ENCODE results near the gene LIFR. TPM values are rescaled to one million over a fixed set of nuclear protein-coding genes. Genes with fewer than 3 reads are reported as not detected.

The LIFR gene
- total RNA-seq, 1 donor from 2014 or later, result 10.0 TPM

DNA sequence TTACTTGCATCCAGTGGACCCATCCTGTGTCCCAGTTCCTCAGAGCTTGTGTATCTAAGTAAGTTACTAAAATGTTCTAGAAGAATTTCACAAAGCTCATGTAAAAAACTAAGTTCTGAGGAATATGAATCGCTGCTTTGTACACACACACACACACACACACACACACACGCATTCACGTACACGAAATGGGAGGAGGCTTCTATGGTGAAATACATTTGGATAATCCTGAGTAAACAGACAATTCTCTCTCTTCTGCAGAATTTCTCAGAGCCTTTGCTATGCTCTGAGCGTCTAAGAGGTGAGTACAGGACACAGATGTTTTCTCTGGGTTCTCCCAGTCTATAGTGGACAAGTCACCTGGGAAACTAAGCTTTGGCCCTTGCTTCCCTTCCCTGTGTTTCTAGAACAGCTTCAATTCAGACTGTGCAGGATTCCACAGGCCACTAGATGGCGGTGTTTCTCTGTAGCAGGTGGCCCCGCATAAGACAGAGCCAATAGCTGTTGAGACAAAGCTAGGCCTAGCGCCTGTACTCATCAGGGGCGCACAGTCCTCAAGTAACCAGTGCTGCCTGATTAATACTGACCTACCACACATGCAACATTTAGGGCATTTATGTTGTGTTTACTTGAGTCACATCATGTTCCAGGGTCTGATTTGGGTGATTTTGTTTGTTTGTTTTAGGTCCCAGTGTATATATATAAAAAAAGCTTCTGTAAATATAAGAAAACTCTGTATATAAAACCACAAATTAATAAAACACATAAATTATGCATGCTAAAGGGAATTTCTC is 114.8 kb downstream of the LIFR start:
- H3K36me3 ChIP-seq (ENCODE audit: control insufficient read depth, insufficient read depth, low read length), result no peaks in the 10 kb centered on the region
- FAIRE-seq (peak; percentile 97), DNase-seq (ENCODE audit: low read depth) (peak; percentile 80)
- TF ChIP-seq, protein P1, sequence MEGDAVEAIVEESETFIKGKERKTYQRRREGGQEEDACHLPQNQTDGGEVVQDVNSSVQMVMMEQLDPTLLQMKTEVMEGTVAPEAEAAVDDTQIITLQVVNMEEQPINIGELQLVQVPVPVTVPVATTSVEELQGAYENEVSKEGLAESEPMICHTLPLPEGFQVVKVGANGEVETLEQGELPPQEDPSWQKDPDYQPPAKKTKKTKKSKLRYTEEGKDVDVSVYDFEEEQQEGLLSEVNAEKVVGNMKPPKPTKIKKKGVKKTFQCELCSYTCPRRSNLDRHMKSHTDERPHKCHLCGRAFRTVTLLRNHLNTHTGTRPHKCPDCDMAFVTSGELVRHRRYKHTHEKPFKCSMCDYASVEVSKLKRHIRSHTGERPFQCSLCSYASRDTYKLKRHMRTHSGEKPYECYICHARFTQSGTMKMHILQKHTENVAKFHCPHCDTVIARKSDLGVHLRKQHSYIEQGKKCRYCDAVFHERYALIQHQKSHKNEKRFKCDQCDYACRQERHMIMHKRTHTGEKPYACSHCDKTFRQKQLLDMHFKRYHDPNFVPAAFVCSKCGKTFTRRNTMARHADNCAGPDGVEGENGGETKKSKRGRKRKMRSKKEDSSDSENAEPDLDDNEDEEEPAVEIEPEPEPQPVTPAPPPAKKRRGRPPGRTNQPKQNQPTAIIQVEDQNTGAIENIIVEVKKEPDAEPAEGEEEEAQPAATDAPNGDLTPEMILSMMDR (IDR thresholded peaks at IDR 0.05; ENCODE audit: insufficient read depth, low read length, severe bottlenecking), result peak; percentile 94
- no peaks in the 10 kb centered on the region for H3K27me3 ChIP-seq (ENCODE audit: control insufficient read depth, insufficient read depth, low read length)
- no peak overlapping the region for H3K4me3 ChIP-seq (ENCODE audit: low read depth, low read length)

DNA sequence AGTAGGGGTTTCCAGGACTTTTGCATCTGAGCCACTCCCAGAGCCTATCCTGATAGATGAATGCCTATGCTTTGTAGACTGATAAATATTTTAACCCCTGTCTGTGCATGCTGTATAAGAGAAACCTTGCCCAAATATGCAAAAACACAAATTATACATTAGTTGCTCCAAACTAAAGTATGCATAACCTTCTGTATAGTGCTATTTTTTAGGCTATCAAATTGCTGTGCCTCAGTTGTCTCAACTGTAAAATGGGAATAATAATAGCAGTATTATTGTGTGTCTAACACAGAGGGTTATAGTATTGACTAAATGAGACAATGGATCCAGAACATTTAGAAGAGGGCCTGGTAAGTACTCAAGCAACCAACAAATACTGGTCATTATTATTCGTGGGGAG is 117.7 kb downstream of the LIFR start:
- no peak overlapping the region for H3K4me3 ChIP-seq (ENCODE audit: low read depth, low read length)
- H3K27me3 ChIP-seq (ENCODE audit: control insufficient read depth, insufficient read depth, low read length), result no peaks in the 10 kb centered on the region
- FAIRE-seq, result no peak
- no peaks in the 10 kb centered on the region for H3K36me3 ChIP-seq (ENCODE audit: control insufficient read depth, insufficient read depth, low read length)
- DNase-seq (ENCODE audit: low read depth), result no peak
- TF ChIP-seq, protein P1 (IDR thresholded peaks at IDR 0.05; ENCODE audit: insufficient read depth, low read length, severe bottlenecking), result no peak

GRCh38 chr5:38434966-38435705 is 121.3 kb downstream of the LIFR start:
- Histone ChIP-seq H3K36me3 (ENCODE audit: control insufficient read depth, insufficient read depth, low read length) (no peaks in the 10 kb centered on the region), H3K27me3 (ENCODE audit: control insufficient read depth, insufficient read depth, low read length) (no peaks in the 10 kb centered on the region), H3K4me3 (ENCODE audit: low read depth, low read length) (no peak overlapping the region)
- DNase-seq (ENCODE audit: low read depth) (no peak), FAIRE-seq (no peak)
- TF ChIP-seq, protein P1 (IDR thresholded peaks at IDR 0.05; ENCODE audit: insufficient read depth, low read length, severe bottlenecking), result no peak

GRCh38 chr5:38433160-38433861 is 123.1 kb downstream of the LIFR start:
- H3K4me3 ChIP-seq (ENCODE audit: low read depth, low read length), result no peak overlapping the region
- H3K27me3 ChIP-seq (ENCODE audit: control insufficient read depth, insufficient read depth, low read length), result no peaks in the 10 kb centered on the region
- FAIRE-seq, result no peak
- no peaks in the 10 kb centered on the region for H3K36me3 ChIP-seq (ENCODE audit: control insufficient read depth, insufficient read depth, low read length)
- TF ChIP-seq, protein P1 (IDR thresholded peaks at IDR 0.05; ENCODE audit: insufficient read depth, low read length, severe bottlenecking), result no peak
- DNase-seq (ENCODE audit: low read depth), result no peak

DNA sequence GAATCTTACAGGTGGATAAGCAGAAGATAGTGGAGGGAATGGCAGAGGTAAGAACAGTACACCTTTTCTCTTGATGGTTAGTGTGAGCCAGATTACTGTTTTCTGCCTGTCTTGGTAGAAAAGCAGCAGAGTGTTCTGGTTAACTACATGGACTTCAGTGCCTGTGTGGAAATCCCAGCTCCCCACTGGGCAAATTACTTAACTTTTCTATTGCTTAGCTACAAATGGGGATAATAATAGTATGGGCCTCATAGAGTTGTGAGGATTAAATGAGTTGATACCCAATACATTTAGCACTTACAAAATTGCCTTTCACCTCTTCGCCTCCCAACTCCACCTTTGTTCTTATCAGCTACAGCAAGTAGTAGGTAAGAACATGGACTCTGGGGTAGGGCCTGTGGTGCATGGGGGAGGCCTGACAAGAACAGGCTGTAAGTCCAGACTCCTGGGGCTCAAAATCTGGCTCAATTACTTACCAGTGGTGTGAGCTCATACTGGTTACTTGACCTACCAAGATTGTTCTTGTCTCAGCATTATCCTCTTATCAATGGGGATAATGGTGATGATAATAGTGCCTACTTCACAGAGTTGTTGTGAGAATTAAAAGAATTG is 125.1 kb downstream of the LIFR start:
- FAIRE-seq (no peak), DNase-seq (ENCODE audit: low read depth) (no peak)
- Histone ChIP-seq H3K4me3 (ENCODE audit: low read depth, low read length) (no peak overlapping the region), H3K27me3 (ENCODE audit: control insufficient read depth, insufficient read depth, low read length) (no peaks in the 10 kb centered on the region), H3K36me3 (ENCODE audit: control insufficient read depth, insufficient read depth, low read length) (no peaks in the 10 kb centered on the region)
- TF ChIP-seq, protein P1 (IDR thresholded peaks at IDR 0.05; ENCODE audit: insufficient read depth, low read length, severe bottlenecking), result no peak
